Measurements from ENCODE around the gene PJA2.

GRCh38 chr5:109365653-109366052 is 44.1 kb downstream of the PJA2 start:
- TF ChIP-seq, protein P1, sequence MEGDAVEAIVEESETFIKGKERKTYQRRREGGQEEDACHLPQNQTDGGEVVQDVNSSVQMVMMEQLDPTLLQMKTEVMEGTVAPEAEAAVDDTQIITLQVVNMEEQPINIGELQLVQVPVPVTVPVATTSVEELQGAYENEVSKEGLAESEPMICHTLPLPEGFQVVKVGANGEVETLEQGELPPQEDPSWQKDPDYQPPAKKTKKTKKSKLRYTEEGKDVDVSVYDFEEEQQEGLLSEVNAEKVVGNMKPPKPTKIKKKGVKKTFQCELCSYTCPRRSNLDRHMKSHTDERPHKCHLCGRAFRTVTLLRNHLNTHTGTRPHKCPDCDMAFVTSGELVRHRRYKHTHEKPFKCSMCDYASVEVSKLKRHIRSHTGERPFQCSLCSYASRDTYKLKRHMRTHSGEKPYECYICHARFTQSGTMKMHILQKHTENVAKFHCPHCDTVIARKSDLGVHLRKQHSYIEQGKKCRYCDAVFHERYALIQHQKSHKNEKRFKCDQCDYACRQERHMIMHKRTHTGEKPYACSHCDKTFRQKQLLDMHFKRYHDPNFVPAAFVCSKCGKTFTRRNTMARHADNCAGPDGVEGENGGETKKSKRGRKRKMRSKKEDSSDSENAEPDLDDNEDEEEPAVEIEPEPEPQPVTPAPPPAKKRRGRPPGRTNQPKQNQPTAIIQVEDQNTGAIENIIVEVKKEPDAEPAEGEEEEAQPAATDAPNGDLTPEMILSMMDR (conservative IDR thresholded peaks at IDR 0.05; ENCODE audit: low read length): no peak
- TF ChIP-seq EZH2phosphoT487 (IDR thresholded peaks at IDR 0.05; ENCODE audit: borderline replicate concordance, low read depth, low read length): no peak

Data from OCI-LY7 (cell line).